OCI-LY7 (cell line): ENCODE results near the gene ASIC2.

ENCODE experiments used
- EZH2phosphoT487 ChIP-seq: fragments of 200-600 bp; sonication (generic); IDR thresholded peaks from 2 replicates; pipeline ENCODE4 v1.6.1; 2018; ENCODE audit warnings: low read depth, borderline replicate concordance, mild to moderate bottlenecking, mixed run types, antibody characterized with exemption, low read length, moderate library complexity, mixed read lengths
- TF ChIP-seq, protein P1 (sequence below): fragments of 200-600 bp; sonication (generic); conservative IDR thresholded peaks from 2 replicates; pipeline ENCODE4 v1.5.1; 2014; ENCODE audit warnings: mild to moderate bottlenecking, antibody characterized with exemption, low read length, moderate library complexity, mixed read lengths

DNA sequence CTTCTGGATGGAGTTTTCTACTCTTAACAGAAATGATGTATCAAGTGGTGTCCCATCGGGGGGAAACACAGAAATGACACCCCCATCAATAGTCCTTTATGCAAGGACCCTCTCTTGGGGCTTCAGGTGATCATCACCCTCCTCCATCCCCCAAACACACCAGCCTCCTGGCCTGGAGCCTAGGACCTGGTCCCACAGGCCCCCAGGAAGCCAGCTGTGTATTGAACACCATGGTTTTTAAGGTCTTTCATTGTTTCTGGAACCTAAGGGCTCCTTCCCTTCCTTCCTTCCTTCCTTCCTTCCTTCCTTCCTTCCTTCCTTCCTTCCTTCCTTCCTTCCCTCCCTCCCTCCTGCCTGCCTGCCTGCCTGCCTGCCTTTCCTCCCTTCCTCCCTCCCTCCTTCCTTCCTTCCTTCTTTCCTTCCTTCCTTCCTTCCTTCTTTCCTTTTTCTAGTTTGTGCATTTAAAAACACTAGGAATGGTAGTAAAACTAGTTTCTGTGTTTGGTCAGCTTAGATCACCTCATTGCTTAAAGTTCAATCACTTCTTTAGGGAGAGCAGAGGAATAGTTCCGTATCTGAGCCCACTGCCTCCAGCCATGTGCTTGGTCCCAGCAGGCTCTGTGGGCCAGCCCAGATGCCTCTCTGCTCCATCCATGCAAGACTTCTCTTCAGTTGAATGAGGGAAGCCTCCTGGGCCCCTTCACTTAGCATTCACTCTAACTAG, 23.6 kb downstream of the ASIC2 start:
- TF ChIP-seq, protein P1, sequence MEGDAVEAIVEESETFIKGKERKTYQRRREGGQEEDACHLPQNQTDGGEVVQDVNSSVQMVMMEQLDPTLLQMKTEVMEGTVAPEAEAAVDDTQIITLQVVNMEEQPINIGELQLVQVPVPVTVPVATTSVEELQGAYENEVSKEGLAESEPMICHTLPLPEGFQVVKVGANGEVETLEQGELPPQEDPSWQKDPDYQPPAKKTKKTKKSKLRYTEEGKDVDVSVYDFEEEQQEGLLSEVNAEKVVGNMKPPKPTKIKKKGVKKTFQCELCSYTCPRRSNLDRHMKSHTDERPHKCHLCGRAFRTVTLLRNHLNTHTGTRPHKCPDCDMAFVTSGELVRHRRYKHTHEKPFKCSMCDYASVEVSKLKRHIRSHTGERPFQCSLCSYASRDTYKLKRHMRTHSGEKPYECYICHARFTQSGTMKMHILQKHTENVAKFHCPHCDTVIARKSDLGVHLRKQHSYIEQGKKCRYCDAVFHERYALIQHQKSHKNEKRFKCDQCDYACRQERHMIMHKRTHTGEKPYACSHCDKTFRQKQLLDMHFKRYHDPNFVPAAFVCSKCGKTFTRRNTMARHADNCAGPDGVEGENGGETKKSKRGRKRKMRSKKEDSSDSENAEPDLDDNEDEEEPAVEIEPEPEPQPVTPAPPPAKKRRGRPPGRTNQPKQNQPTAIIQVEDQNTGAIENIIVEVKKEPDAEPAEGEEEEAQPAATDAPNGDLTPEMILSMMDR, result no peak
- no peak for TF ChIP-seq EZH2phosphoT487
